HUDEP-2 (cell line): ENCODE measurements around the gene RFT1.
A peak's percentile ranks its signal among the peaks of the same experiment; 100 is the strongest.
"Not testable (repeated sequence)": the region's sequence is repeated elsewhere in the genome, so short reads cannot be mapped to it uniquely, and the experiment has no call there.

Source experiments
- DNase-seq, 76 experiments: peaks; one replicate each; lab custom pipeline; 2025; ENCODE audit not compliant: unreplicated experiment in 76 of 76; lab: John Stamatoyannopoulos, UW

The RFT1 gene

DNA sequence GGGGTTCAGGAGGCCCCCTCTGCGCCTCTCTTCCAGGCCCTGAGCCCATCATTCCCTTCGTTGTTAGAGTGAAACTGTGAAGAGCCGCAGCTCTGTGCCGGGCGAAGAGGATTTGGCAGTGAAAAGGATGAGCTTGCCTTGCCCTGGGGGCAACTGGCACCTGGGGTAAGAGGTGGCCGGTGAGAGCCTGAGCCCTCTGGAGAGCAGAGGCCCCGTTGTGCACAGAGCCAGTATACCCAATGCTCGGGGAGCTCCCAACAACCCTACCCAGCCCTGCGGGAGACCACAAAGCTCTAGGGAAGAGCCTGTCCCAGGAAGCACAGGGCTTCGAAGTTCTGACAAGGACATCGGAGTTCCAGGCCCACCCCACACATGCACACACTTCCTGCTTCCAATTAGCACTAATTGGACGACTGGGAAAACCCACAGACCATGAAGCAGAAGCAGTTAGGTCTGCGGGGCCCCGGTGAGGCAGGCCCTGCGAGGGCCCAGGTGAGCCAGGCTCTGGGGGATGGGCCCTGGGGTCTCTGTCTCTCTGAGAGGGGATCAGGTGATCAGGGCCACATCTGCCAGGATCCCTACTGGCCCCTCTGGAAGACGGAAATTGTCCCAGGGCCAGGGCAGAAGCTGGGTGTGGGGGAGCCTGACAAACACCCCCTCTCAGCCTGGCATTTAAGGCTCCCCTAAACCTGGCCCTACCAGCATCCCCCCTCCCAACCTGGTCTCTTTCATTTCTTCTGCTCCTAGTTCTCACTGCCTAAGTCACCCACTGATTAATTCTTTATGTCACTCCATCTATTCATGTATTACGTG lies 56.5 kb downstream of the RFT1 start:
- no peak for DNase-seq

DNA sequence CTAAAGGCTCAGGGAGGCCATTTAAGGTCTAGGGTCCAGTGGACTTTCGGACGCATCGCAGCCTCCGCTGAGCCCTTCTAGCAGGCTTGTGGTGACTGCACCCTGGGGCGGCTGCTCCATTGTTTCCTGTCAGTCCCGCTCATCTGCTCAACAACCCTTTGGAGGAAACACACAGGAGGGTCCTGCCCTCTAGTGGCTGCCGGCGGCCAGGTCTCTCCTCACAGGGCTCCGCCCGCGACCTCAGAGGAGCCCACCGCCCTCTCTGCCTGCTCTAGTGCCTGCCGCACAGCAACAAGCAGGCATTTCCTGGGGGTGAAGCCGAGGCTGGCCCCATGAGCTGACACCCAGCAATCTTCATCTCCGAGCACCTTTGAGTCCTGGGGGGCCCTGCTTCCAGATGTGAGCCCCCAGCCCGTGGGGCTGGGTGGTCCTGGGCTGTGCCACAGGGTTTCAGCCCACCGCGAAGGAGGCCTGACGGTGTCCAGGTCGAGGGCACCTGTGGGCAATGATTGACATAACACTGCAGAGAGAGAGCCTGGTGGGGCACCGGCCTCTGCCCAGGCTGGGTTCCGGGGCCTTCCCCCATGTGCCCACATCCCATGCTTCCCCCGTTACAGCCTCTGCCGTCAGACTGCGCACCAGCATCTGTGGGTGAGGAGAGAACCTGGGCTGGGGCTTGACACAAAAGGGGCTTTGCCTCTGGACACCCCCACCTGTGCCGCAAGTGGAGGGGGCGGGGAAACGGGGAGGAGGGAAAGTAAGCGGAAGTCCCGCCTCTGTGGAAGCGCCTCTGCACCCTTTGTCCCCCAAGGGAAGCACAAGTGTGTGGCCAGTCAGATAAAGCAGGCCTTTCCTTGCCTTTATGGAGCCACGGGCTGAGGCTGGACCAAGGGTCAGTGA lies 57.3 kb downstream of the RFT1 start:
- peak in 73 of 76 experiments; percentile 12 to 86 (median 68) for DNase-seq

DNA sequence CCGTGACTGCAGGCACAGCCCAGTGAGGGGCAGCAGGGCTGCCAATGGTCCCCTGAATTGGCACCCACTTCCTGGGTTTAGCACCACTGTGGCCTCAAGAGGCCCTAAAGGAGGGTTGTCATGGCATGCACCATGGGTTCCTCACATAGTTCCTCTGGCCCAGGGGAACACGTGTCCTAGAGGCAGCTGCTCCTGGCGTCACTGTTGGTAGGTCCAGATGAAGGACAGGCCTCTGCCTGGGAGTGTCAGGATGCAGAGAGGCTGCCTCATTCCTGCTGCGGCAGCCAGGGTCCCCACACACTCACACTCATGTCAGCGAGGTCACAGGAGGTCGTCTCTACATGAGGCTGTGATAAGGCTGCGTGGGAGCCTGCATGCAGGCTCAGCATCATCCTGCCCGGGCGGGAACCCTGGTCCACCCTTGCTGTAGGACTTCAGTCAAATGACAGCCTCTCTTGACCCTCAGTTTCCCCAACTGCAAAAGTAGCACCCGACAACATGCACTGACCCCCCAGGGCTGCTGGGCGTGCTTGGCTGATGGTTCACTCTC lies 58.3 kb downstream of the RFT1 start:
- DNase-seq, result peak in 8 of 76 experiments; percentile 2 to 25 (median 8)

DNA sequence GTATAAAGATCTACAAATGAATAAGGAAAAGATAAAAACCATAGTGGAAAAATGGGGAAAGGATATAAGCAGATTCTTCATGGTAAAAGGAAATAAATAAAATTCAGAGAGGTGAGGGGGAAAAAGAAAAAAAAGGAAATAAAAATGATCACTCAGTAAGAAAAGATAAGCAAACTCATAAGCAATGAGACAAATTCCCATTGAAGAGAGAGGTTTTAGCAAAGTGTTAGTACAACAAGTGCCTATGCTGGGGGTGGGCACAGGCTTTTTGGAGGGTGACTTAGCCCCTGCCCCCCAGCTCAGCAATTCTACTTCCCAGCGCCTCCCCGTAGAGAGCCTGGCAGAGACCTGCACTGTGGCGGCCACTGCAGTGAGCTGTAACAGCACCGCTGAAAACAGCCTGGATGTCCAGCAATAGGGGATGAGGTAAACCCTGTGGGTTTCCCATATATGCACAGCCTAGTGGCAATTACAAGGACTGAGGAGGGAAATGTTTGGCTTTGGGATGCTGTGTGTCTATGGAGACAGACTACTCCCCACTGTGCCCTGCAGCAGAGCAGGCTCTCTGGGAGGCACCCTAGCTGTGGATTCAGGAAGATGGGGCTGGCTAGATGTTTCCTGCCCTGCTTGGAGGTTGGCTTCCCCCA lies 60.7 kb downstream of the RFT1 start:
- no peak for DNase-seq

DNA sequence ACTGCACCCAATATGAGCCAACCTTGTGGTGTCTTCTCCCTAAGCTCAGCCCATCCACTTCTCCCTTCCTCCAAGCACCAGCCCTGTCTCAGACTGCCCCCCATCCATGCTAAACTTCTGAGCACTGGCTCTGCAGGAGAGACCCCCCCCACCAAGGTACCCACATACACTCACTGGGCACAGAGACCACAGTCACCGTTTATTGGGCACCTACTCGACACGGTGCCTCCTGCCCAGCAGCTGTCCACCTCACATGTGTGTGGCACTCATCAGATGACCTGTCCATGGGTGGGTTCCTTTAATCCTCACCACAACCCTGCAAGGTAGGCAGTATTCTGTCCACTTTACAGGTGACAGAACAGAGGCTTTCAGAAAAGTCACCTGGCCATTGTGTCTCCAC lies 62.1 kb downstream of the RFT1 start:
- DNase-seq, result no peak

DNA sequence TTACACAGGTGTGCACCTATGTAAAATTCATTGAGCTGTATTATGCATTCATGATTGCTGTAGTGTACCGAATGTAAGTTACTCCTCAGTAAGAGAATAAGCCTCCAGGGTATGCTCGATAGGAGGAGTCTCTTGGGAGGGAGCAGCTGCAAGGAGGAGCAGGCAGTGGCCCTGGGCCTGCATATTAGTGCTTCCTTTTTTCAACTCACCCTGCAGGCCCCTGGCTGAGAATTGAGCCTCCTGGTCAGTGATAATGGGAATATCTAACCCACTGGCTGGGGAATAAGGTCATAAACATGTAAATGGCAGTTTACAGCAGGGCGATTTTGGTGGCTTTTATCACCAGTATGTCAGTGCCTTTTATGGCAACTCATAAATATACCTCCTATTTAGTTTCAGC lies 62.7 kb downstream of the RFT1 start:
- no peak for DNase-seq

DNA sequence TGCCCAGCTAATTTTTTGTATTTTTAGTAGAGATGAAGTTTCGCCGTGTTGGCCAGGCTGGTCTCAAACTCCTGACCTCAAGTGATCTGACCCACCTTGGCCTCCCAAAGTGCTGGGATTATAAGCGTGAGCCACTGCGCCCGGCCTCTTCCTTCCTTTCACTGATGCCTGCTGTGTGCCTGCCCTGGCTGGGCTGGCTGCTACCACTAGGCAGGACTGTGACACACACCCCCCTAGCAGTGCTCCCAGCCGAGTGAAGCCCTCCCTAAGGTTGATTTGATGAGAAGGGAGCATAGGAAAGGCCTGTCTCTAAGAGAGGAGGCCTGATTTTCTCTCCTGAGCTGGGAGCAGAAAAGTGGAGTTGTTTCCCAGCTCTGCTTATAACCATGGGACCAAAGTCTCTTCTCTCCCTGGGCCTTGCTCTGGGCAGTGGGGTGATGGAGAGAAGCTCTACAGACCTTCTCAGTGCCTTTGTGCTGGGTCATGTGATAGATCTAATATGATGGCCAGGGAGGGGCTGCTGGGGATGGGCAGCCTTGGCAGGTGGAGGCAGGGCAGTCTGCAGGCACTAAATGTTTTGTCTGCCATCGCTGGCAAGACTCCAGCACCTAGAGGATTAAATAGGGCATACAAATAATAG lies 64.3 kb downstream of the RFT1 start:
- no peak for DNase-seq

DNA sequence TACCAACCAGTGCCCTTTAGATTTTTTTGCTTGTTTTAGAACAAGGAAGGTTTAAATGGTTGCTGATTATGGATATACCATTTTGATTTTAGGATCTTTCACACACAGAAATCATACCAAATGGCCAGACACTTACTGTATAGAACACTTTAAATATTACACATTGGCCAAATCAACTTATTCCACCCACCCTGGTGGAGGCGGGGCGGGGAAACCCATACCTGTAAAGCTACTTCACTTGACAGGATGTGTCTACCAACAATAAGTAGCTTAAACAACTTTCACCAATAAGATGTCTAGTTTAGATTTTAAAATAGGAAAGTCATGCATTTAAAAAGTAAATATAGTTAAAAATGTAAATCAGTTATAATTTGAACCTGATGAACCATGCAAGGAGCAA lies 67.3 kb downstream of the RFT1 start:
- DNase-seq, result no peak

DNA sequence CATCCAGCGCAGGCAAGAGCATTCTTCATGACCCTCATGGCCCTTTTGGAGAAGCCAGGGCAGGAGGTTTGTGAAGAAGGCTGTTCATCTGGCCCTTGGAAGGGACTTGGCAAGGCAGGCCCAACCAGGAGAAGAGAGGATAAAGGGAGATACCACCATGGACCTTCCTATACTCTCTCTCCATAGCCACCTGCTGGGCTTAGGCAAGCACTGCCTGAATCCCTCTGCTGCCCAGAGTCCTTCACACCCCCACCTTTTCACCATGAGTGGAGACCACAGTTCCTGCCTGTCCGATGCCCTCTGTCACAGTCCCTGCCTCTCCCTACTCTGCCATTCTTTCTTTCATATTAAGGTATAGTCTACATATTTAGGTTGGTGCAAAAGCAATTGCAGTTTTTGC lies 73.8 kb downstream of the RFT1 start:
- peak in 9 of 76 experiments; percentile 7 to 31 (median 21) for DNase-seq

DNA sequence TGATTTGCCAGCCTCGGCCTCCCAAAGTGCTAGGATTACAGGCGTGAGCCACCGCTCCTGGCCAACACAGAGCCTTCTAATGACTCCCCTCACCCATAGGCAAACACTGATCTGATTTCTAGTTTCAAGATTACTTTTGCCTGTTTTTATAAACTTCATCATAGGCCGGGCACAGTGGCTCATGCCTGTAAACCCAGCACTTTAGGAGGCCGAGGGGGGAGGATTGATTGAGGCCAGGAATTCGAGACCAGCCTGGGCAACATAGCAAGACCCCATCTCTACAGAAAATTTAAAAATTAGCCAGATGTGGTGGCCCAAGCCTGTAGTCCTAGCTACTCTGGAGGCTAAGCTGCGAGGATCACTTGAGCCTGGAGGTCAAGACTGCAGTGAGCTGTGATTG lies 76.0 kb downstream of the RFT1 start:
- DNase-seq, result not testable (repeated sequence)

DNA sequence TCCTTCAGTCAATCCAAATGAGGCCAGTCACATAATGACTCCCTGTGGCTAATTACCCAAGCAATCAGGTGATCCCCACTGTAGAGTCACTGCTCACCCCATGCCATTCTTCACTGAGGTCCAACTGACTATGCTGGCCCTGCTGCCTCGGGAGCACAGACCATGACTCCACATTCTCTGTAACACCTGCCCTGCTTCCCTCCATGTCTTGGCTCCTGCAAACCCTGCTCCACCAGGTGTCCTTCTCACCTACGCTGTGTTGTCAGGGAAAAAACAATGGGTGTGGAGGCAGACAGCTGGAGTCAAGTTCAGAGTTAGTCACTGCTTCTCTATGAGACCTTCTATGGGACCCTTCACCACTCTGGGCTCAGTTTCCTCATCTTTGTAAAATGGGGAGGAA lies 78.3 kb downstream of the RFT1 start:
- DNase-seq, result no peak

DNA sequence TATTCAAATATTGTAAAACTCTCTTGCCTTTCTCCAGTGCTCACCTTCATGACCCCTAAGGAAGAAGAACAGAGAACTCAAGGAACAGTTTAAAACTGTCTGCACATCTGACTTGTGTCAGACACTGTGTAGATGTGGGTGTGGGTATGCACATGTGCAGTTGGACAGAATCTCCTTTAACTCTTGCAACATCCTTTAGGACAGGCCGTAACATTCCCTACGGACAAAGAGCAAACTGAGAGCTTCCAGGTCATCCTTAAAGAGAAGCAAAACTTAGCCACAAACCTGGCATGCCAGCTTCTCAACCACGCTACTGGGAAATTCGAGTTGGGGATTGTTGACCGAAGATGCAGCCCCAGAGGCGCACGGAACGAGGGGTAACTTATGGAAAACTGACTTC lies 80.2 kb downstream of the RFT1 start:
- DNase-seq, result no peak

DNA sequence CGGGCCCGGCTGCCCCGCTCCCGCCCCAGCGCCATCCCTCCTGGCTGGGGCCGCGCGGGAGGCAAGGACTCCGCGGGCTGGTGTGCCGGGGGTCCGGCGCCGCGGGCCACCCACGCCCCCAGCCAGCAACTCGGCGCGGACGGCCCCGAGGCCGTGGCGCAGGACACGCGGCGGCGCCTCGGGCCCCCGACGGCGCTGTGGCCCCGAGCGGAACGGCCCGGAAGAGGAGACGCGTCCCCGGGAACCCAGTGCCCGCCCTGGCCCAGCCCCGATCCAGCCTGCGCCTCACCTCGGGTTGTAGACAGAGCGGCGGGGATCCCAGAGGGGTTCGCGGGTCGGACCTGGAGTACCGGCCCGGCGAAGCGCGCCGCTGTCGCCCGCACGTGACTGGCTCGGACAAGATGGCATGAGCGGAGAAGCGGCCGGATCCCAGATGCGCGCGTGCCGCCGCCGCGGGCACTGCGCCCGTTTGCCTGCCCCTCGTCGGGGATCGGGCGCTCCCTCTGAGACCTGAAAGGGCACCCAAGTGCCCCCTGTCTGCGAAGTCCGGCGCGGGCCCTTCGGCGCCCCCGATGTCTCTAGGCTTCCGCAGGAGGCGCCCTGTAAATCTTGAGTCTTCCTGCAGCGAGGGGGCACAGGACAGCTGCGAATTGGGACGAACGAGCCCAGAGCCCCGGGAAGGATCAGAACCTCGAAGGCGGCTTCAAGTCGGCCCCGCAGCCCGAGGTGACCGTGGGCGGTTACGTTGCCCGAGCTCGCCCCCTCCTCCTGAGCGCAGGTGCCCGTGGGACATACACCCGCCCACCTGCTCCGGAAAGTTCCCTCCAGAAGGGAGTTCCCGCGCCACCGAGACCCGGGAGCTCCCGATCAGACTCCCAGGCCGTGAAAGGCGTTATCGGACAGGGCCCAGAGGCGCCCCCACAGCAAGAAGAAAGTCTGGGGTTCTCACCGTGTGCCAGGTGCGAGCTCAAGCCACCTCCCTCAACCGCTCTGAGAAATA lies 83.8 kb downstream of the RFT1 start:
- DNase-seq, result peak in 73 of 76 experiments; percentile 4 to 79 (median 59)

DNA sequence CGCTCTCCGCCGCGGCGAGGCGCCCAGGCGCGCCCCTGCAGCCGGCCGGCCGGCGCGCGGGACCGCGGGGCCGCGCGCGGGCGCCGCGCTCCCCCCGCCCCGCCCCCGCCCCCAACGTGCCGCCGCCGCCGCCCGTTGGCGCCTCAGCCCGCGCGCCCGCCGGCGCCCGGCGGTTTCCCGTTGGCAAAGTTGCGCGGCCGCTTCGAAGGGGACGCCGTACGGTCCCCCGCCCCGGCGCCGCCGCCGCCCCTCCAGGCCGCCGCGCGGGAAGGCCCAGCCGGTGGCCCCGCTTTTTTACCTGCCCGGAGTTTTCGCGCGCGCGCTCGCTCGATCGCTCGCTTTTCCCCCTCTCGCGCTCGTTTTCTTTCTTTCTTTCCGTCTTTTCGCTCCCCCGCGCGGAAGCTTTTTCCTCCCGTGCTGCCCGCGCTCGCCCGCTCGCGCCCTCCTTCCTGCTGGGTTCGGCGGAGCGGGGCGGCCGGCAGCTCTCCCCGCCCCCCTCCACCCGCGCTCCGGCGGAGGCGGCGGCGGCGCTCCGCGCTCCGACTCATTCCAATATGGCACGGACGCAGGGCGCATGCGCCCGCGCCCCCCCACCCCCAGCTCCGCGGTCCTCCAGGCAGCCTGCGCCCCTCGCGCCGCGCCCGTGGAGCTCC lies 84.6 kb downstream of the RFT1 start, which contains the start of gene SFMBT1:
SFMBT1 (minus strand) TSS at position 556 of the 653 bp plus-strand sequence. CDS start 76,945 bp downstream, outside the sequence.
- peak in 55 of 76 experiments; percentile 5 to 78 (median 46) for DNase-seq

DNA sequence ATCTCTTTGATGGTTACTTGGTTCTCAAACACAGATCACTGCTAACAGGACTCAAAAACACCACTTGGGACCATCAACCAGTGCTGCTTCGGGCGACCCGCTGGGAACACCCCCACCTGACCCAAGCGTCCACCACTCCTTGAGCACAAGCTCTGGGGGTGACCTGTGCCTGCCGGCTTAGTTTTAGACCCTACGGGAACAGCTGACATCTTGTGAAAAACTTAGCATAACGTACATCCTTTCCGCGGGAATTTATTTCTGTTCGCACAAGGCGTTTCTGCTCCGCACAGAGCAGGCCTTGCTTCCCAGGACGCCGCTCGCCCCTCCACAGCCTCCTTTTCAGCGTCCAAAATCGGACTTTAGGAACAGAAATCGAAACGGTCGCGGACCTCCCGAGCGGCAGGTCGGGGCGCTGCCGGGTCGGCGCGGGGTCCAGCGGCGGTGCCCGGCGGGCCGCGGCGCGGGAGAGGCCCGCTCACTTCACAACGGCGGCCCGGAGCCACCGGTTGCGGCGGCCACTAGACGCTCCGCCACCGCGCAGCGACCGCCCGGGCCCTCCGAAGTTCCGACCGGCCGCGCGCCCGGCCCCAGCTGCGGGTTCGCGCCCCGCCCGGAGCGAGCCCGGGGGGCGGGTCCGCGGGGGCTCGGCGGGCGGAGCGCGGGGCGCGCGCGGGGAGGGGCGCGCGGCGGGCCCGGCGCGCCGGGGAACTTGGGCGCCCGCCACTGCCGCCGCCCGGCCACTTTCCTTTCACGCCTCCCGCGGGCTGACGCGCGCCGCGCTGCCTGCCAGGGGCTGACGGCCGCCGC lies 85.3 kb downstream of the RFT1 start:
- peak in 26 of 76 experiments; percentile 7 to 60 (median 23) for DNase-seq

DNA sequence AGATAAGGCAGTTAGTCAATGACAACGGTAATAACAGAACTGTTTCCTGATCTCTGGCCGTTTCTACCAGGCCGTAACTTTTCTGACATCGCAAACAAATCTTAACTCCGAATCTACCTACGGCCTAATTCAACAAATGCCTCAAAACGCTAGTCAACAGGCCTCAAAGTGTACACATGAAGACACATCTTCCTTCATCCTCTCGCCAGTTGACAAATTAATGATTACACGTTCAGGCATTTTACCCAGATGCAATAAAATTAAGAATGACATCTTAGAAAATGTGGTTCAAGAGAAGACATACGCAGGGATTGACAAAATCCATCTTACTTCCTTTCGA lies 85.9 kb downstream of the RFT1 start:
- no peak for DNase-seq

DNA sequence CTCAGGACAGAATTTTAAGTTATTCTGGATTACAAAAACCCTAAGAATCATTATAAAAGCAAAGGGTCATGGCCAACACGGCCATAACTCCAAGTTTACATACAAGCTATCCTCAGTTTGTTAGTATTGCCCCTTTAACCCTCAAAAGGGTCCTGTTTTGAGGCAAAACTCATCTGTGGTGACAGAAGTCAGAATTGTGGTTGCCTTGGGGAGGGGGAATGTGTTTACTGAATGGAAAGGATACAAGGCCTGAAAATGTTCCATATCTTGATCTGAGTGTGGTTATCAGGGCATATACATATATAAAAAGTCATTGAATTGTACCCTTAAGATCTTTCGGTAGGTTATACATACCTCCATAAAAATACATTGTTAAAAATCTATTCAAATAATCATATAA lies 86.5 kb downstream of the RFT1 start:
- no peak for DNase-seq

DNA sequence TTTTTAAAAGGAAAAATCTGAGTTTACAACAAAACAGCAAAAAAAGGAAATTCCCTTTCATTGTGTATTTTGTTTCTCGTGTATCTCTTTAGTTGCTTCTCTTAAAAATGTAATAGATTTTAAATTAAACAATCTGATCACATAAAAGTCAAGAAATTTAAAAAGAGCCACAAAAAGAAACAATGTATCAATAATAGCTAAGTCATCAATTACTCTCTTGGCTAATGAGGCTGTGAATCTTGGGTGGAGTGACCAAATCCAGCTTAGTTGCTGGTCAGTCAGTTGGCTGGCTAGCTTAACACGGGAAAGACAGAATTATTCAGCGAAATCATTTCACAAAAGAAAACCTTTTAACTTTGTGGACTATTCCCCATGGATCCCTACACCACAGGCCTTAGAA lies 87.6 kb downstream of the RFT1 start:
- no peak for DNase-seq
